HG03460 (cell line): ENCODE results near the gene HES2.
"Not testable (repeated sequence)": the region's sequence is repeated elsewhere in the genome, so short reads cannot be mapped to it uniquely, and the experiment has no call there.

Experiments used
- ATAC-seq: cut with Tn5 transposase; IDR thresholded peaks from one replicate; pipeline ENCODE4 v1.9.1; 2021; ENCODE audit not compliant: unreplicated experiment

The HES2 gene

DNA sequence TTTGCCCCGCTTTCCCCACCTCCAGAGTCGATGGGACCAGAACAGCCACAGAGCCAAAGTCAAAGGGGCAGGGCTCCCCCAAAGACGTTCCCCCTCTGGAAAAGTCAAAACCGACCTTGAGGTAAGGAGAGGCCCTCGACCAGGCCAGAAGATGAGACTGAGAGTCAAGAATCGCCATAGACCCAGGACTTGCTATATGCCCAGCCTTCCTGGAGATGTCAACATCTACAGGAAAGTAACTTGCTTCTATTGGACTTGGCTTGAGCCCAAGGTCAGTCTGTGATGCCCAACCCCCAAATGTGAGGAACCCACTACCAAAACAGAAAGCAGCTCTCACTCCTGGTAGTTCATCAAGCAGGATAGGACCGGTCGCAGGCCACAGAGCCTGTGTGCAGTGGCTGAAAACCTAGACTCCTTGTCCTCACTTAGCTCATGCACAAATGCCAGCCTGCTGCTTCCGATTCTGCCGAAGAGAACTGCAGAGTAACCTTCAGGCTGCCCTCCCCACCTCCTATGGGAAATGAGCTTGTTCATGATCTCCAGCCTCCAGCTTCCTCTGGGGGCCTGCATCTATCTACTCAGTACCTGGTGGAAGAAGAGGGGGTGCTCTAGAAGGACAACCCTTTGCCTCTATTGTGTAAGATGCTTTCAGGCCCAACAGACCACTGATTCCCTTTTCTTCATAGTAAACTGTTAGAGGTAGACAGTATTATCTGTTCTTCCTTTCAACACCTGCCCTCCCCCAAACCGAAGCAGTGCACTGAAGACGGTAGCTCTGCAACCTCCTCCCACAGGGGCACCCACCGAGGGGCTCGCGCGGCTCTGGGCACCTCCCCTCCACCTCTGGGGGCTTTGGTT lies 27.5 kb downstream of the HES2 start:
- ATAC-seq: peak; percentile 2

DNA sequence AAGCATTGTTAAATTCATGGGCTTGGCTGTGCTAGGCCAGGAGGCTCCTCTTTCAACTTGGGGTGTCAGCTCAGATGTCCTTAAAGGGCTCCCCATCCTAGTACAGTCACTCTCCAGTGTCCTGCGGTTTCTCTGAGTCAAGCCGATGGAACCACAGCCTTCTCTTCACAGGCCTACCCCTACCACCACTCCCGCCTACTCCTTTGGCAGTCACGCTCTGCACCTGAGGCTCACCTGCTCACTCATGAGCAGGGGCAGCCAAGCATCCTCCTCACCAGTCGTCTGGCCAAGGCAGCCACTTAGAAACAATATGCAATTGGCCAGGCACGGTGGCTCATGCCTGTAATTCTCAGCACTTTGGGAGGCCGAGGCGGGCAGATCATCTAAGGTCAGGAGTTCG lies 29.7 kb downstream of the HES2 start:
- no peak for ATAC-seq

DNA sequence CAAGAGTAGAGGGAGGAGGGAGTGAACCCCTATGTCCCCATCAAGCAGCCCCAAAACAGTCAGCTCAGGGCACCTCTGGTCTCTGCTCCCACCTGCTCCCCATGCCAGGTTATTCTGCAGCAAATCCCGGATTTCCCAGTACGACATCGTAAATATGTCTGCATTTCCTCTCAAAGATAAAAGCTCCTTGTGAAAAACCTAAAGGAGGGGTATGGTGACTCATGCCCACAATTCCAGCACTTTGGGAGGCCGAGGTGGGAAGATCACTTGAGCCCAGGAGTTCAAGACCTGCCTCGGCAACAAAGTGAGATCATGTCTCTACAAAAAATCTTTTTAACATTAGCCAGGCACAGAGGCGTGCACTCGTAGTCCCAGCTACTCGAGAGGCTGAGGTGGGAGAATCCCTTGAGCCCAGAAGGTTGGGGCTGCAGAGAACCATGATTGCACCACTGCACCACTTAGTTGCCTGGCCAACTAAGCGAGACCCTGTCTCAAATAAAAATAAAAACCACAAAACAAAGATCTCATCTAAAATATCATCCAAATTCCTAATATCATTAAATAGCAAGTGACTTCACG lies 33.3 kb downstream of the HES2 start:
- ATAC-seq: no peak

DNA sequence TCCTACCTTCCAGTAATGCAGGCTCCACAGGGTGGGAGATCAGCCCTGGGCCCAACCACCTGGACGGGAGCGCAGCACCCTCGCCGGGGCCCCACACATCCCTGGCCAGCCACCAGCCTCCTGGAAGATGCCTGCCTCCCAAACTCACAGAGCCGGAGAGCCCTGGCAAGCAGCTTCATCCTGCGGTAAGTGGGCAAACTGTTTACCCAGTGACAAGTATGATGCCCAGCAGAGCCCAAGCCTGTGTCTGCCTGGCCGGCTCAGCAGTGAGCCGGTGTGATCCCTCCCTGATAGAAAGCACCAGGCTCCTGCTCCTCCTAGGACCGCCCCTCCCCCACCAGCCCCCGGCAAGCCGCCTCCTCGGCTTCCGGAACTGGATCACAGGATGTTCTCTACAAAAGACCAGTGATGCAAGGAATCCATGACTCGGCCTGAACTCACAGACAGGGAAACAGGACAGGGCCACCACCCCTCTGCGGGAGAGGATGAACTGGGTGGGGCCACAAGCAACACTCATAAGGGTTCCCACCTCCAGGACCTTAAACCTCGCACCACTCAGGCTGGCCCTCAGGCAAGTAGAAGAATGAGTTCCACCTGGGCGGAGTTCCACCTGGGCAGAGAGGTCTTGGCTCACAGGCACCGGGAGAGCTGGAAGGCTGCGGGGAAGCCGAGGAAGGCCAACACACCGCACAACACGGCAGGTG lies 34.1 kb downstream of the HES2 start:
- no peak for ATAC-seq

DNA sequence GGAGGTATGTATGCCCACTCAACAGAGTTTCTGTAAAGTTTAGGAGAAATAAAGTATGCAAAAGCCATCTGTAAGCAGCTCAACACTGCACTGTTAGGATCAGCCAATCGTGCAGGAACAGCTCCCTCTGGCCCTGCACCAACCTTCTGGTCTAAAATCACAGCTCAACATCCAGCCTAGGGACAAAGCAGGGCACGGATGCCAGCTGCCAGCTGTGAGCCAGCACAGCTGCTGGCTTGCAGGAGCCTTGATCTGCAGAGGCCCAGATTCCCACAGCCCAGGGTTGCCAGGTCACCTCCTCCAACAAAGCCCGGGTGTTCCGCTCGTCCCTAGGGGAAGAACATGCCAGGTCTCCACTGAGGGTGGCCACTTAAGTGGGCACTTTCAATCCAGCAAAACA lies 34.8 kb downstream of the HES2 start:
- ATAC-seq: no peak

DNA sequence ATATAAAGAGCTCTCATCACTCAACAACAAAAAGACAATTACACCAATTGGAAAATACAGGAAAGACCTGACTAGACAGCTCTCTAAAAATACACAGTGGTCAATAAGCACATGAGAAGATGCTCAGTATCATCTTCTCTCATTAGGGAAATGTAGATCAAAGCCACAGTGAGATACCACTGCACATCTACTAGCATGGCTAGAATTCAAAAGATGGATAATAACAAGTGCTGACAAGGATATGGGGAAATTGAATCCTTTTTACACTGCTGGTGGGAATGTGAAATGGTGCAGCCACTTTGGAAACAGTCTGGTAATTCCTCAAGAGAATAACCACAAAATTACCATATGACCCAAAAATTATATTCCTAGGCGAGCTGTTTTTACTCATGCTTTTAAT lies 35.6 kb downstream of the HES2 start:
- ATAC-seq: no peak

DNA sequence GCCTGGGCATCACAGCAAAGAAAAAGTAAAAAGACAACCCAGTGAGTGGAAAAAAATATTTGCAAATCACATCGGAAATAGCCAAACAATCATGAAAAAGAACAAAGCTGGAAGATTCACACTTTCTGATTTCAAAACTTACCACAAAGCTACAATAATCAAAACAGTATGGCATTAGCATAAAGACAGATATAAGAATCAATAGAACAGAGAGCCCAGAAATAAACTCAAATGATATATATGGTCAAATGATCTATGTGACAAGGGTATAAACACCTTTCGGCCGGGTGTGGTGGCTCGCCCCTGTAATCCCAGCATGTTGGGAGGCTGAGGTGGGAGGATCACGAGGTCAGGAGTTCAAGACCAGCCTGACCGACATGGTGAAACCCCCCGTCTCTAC lies 39.7 kb downstream of the HES2 start:
- ATAC-seq: no peak

DNA sequence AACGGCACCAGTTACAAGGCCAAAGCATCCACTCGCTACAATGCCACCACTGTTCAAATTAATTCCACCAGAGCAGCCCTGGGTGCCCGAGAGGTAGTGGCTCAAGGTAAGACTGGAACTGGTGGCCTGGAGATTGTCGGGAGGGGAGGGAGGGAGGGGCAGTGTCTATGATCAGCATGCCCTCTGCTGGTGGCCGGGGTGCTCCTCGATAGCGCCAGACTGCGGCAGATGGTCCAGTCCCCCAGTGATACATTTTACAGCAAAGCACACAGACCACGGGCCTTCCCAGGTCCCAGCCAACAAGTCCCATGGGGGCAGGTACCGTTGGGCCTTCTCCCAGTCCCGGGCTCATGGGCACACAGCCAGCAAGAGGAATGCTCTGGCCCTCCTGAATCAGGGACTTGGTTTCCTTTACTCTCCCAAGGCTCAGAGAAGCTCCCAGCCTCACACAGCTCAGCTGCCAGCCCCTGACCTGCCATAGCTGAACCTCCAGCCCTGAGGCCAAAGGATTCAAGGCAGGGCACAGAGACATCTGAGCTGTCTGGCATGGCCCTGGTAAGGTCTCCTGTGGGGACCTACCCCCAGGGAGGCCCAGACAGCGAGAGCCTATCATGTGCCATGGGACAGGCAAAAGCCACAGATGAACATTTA lies 41.5 kb downstream of the HES2 start:
- ATAC-seq: no peak

DNA sequence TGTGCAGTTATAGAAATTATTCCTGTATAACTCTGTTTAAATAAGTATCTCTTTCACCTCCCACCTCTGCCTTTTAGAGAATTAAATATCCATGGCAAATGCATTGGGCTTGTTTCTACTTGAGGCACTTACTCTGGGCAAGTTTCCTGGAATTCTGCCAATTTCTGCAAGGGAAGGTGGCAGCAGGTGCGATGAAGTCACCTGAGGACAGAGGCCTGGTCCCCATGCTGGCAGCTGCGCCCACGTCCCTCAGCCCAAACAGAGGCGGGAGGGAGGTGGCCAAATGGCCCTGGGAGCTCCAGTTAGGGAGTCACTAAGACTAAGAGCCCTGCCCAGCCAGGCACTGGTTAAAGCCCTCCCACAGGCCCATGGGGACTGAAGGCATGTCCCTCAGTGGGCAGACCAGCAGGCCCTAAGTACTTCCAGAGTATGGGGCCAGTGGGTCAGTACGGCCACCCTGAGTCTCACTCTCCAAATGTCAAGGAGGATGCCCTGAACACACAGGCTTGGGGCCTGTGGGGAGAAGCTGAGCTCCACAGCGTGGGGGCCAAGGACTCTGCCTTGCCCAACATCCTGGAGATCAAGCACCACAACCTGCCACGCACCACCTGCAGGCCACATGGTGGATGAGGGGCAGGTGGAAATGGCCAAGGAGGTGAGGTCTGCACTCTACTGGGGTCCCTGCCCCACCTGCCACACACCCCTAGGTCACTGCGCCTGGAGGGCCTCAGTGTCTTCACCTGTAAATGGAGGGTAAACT lies 45.6 kb downstream of the HES2 start:
- no peak for ATAC-seq

DNA sequence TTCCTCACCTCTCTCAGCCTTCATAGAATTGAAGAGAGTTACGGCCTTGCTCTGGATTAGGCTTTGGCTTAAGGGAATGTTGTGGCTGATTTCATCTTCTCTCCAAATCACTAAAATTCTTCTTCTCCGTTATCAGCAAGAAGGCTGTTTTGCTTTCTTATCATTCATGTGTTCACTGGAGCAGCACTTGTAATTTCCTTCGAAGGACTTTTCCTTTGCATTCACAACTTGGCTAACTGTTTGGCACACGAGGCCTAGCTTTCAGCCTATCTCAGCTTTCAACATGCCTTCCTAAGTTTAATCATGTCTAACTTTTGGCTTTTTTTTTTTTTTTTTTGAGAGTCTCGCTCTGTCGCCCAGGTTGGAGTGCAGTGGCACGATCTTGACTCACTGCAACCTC lies 47.5 kb downstream of the HES2 start:
- not testable (repeated sequence) for ATAC-seq

DNA sequence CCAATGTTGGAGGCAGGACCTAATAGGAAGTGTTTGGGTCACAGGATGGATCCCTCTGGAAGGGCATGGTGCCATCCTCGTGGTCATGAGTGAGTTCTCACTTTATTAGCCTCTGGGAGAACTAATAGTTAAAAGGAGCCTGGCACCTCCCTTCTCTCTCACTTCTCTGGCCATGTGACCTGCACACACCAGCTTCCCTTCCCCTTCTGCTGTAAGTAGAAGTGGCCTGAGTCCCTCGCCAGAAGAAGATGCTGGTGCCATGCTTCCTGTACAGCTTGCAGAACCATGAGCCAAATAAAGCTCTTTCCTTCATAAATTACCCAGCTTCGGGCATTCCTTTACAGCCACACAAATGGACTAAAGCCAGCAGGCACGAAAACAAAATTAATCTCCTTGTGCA lies 49.7 kb downstream of the HES2 start:
- no peak for ATAC-seq

DNA sequence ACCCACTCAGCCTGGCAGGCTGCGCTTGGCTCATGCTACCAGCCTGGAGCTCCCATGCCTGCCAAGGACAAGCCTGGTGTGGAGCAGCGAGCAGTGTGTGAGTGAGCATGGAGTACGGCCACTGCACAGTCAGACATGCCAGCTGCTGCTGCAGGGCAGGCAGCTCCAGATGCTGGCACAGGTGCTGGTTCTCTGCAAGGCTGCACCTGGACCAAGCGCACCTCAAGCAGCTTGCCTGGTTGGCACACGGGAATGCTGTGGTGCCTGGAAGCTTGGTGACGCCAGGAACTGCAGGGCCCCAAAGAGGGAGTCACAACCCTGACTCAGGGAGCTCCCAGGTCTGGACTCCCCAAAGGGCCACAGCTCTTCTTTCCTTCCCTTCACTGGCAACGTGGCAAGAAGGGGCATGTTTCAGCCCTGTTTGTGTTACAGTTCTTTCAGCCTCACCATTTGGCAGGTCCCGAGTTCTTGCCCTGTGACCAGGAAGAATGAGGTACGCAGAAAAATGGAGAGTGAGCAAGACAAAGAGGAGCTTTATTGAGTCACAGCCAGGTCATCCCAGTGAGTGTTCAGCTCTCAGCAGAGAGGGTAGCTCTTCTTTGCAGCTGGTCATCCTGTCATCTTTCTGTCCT lies 52.2 kb downstream of the HES2 start:
- no peak for ATAC-seq

DNA sequence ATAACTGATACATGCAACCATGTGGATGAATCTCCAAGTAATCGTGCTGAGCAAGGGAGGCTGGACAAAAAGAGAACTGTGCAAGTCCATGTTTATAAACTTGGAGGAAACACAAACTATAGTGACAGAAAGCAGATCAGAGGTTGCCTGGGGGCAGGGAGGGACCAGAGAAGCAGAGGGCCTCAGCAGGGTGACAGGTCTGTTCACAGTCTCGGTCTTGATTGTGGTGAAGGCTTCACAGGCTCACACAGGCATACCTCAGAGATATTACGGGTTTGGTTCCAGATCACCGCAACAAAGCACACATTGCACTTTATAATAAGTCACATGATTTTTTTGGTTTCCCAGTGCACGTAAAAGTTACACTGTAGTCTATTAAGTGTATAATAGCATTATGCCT lies 54.7 kb downstream of the HES2 start:
- no peak for ATAC-seq

DNA sequence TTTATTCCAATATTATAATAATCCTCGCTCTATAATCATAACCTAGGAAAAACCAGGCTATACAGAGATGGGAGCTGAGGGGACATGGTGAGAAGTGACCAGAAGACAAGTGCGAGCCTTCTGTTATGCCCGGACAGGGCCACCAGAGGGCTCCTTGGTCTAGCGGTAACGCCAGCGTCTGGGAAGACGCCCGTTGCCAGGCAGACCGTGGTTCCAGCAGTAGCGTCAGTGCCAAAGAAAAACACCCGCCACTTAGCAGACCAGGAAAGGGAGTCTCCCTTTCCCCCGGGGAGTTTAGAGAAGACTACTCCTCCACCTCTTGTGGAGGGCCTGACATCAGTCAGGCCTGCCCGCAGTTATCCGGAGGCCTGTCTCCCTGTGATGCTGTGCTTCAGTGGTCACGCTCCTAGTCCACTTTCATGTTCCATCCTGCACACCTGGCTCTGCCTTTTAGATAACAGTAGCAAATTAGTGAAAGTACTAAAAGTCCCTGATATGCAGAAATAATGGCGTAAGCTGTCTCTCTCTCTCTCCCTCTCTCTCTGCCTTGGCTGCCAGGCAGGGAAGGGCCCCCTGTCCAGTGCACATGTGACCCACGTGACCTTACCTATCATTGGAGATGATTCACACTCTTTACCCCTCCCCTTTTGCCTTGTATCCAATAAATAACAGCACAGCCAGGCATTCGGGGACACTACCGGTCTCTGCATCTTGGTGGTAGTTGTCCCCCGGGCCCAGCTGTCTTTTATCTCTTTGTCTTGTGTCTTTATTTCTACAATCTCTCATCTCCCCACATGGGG lies 56.4 kb downstream of the HES2 start:
- ATAC-seq: not testable (repeated sequence)
